ENCODE measurements around the gene MFNG.

MFNG gene

DNA sequence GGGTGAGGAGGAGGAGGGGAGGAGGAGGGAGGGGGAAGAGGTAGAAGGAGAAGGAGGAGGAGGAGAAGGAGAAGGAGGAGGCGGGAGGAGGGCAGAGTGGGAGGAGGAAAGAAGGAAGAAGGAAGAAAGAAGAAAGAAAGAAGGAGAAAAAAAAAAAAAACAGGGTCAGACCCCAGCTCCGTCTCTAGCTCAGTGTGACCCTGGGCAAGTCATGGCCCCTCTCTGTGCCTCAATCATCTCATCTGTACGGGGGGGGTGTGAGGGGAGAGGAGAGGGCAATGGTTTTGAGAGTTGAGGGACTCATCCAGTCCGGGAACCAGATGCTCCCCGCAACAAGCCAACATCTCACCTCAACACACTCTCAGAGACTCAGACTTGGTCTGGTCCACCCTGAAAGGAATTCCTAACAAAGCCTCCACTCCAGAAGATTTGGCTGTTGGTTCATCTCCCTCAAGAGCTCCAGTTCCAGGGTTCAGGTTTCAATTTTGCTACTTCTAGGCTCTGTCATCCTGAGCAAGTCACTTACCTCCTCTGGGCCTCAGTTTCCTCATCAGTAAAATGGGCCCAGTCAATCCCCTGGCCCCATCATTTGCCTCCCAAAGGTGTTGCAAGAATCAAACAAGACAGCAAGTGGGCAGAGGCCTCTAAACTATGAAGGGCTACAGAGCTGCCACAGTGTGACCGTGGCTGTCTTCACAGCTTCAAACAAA lies 25.4 kb upstream of the MFNG start:
- no peak for DNase-seq

DNA sequence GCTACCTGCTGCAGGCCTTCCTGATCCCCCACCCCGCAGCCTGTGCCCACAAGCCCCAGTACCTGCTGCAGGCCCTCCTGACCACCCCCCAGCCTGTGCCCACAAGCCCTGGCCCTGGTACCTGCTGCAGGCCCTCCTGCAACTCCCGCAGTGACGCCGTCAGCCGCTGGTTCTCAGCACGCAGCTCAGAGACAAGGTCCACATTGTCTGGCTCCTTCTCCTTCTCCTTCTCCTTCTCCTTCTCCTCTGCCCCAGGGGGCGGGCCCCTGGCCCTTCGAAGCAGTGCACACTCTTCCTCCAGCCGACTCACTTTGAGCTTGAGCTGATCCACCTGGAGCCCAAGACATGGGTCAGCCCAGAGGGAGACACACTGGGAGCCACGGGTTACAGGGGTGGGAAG lies 23.9 kb upstream of the MFNG start:
- no peak for DNase-seq

- no peak for DNase-seq
Observed at GRCh38 chr22:37509059-37509860, 23.1 kb upstream of the MFNG start.

DNA sequence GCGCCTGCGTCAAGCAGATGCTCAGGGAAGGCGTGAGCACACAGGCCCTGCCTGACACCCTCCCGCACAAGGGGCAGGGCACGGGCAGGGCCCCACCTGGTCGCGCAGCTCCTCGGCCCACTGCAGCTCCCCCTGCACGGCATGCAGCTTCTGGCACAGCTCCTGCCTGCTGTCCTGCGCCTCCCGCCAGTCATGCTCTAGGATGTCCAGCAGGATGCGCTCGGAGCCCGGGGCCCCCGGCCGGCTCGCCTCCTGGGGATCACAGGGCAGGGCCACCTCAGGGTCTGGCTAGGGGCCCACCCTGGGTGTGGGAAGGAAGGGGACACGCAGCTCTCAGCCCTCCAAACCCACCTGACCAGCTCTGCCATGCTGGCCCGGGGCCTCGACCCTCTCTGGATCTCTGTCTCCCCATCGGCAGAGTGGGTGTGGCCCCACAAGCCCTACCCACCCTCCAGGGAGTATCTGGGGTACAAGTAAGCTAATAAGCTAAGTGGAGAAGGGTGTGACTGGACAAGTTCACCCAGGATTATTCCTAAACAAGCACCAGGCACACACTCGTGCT lies 22.3 kb upstream of the MFNG start:
- DNase-seq: no peak

DNA sequence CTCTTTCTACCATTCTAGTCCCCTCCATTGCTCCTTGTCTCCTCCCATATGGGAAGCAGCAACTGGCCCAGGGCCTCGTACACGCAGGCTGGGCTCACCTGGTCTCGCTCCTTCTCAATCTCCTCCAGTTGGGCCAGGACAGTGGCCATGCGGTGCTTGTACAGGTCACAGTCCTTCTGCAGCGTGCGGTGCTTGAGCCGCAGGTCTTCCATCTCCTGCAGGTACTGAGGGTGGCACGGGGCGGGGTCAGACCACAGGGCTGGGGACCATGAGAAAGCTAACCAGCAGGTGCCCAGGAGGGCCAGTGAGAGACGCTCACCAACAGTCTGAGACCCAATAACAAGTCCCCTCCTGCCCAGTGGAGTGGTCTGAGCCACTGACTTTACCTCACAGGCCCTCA lies 21.5 kb upstream of the MFNG start:
- no peak for DNase-seq

DNA sequence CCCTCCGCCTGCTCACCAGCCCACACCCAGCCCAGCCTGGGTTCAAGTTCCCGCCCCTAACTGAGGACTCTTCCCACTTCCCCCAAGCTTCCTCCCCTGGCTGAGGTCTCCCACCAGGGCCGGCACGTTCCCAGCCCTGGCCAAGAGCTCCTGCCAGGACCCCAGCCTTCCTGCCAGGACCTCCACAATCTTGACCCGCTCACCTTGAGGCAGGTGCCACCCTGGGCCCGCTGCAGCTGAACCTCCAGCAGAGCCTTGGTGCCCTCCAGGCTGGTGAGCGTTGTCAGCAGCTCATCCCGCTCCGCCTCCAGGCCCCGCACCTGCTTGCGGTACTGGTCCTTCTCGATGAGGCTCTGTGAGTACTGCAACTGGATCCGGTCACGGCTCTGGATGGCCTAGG lies 19.8 kb upstream of the MFNG start:
- DNase-seq: no peak

GRCh38 chr22:37505565-37505964 lies 19.4 kb upstream of the MFNG start:
- no peak for DNase-seq

DNA sequence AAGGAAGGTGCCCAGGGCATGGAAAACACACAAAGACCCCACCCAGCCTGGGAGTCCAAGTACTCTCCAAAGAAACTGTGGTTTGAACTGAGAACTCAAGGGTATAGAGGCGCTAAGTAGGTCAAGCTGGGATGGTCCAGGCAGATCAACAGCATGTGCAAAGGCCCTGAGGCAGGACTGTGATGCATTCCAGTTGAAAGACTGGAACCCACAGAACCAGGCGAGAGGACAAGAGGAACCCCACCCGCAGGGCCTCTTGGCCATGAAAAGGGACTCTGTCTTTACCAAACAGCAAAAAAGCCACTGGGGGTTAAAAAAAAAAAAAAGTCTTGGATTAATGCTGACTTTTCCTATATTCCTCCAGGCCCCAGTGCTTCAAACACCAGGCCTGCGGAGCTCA lies 18.8 kb upstream of the MFNG start:
- no peak for DNase-seq

DNA sequence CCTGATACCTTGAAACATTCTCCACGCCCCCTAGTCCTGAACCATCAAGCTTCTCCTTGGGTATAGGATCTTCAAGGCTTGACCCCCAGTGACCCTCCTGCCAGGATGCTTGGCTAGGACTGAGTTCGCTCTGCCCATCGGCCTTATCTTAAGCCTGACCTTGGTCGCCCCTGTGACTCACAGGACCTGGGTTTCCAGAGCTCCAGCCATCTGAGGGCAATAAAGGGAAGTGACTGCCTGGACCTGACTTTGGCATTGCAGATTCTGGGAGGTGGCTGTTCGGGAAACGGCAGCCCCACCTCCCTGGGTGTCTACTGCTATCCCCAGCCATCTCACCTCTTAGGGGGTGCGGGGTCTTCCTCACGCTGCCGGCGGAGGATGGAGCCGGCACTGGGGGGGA lies 17.7 kb upstream of the MFNG start:
- DNase-seq: no peak

- DNase-seq: no peak
Observed at GRCh38 chr22:37503183-37503683, 17.0 kb upstream of the MFNG start.

DNA sequence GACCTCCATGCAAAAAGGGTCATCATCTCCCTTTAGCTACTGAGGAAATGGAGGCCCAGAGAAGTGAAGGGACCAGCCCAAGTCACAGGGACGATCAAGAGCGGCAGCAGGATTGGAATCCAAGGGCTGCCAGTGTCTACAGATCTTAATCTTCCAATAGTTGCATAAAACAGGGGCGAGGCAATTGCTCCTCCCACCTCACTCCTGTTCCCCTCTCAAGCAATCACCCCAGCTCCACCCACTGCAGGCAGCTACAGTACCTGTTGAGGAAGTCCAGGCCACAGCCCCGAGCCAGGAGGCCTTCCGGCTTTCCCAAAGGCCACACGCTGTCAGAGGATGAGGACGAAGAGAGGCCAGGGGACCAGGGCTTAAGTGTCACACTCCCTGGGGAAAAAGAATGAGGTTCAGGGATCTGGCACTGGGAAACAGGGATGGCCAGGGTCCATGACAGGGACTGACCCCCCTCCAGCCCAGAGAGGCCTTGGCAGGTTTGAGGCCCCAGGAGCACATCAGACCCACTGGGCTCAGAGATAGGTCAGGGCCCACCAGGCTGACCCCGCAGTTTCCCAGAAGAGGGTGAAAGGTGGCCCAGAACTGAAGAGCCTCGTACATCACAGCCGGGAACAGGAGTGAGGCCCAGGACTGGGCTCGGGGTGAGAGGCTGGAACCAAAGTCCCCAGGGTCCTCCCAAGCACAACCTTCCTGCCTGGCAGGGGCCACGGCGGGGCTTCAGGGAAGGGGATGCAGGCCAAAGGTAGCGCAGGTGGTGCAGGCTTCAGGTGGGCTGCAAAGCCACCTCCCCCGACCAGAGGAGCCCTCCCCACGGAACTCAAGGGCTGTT lies 16.4 kb upstream of the MFNG start:
- DNase-seq: no peak

- no peak for DNase-seq
Observed at GRCh38 chr22:37501610-37502341, 15.6 kb upstream of the MFNG start.

GRCh38 chr22:37500745-37501609 lies 14.8 kb upstream of the MFNG start:
- no peak for DNase-seq

DNA sequence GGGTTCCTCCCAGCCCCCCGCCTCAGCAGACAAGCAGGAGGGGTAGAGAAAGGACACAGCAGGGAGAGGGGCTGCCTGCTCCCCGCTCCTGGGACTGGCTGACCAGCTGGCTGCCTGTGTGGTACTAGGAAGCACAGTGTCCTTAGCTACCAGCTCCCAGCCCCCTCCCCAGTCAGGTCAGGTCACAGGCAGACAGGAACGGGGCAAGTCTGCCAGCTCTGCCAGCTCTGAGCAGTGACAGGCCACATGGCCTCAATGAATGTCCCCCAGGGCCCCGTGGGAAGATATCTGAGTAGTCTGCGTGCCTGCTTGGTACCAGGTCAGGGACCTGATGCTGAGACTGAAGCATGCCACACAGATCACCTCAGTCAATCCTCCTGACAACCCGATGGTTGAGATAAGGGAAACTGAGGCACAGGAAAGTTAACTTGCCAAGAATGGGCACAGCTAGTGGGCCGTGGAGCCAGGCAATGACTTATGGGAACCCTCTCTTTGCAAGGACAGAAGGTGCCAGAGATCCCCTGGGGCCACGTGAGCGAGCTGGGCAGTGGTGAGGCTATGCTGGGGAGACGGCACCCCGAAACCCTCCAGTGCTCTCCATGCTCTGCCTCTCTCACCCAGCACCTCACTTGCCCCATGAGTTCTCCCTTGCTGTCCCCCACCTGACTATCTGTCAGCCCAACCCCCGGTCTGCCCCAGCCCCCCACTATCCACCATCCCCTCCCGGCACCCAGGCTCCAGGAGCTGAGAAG lies 13.8 kb upstream of the MFNG start:
- DNase-seq: no peak

GRCh38 chr22:37499027-37499707 lies 13.0 kb upstream of the MFNG start:
- DNase-seq: no peak

DNA sequence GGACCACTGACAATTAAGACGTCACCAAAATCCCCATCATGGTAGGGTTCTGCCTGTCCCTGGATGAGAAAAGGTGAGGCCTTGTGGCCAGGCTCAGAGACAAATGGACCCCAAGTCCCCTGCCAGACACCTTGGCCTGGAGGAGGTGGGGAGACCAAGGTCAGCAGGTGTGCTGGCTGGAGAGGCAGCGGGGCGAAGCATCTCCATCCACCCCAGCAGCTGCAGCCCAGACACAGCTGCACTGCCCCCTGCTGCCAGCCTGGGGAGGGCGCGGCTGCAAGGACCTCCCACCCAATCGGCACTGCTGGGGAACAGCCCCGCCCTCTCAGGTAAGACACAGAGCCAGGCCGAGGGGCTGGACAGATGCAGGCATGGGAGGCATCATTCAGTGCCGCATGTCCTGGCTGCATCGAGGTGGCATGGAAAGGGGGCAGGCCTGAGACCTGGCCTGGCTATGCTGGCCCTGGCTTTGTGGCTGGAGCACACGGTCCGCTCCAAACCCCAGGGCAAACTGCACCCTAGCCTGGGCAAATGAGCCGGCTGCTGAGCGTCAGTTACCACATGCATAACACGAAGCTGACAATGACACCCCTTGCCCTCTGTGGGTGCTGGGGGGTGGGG lies 12.2 kb upstream of the MFNG start:
- peak; percentile 76 for DNase-seq

DNA sequence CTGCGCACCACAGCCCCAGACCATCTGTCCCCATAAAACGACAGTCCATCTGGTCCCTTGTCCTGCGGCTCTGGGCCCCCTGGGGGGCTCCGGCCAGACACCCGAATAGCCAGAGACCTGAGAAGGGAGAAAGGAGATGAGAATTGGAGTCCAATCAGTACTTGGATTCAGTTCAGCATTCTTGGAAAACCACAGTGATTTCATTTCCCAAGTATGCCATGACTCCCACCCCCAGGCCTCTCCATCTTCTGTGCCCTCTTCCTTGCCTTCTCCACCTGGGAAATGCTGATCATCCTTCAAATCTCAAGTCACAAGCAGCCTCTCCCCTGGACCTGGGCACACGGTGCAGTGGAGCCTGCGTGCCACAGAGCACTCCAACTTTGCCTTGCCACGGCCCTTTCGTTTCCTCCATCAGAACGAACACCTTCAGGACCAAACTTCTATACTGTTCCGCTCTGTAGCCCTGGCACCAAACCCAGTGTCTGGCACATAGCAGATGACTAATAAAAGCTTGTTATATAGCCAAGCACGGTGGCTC lies 10.9 kb upstream of the MFNG start:
- DNase-seq: no peak

GRCh38 chr22:37496651-37497050 lies 10.5 kb upstream of the MFNG start:
- DNase-seq: no peak

- no peak for DNase-seq
Observed at GRCh38 chr22:37493979-37494378, 7.8 kb upstream of the MFNG start.
